ENCODE results near the gene AGPAT3. TPM values are rescaled to one million over a fixed set of nuclear protein-coding genes. Genes with fewer than 3 reads are reported as not detected.
"Not testable (repeated sequence)": the region's sequence is repeated elsewhere in the genome, so short reads cannot be mapped to it uniquely, and the experiment has no call there.

Gene AGPAT3
- total and polyA plus RNA-seq, 8 donors = 13.6 to 49.6 (median 31.4) TPM

GRCh38 chr21:43842742-43843141 is 22.3 kb upstream of the AGPAT3 start:
- H3K4me1 ChIP-seq = no peaks in the 10 kb centered on the region
- WGBS, 2 donors = 77 to 80% methylated on average over 2 of the region's 2 CpGs
- TF ChIP-seq CTCF (IDR thresholded peaks at IDR 0.05) = no peak
- no peak overlapping the region for H3K27ac ChIP-seq
- H3K27me3 ChIP-seq = no peaks in the 10 kb centered on the region
- DNase-seq (no peak), FAIRE-seq (no peak), ATAC-seq (no peak)
- intact Hi-C loops (cut with DNase I) = no loop called here
- no peaks in the 10 kb centered on the region for H3K9me3 ChIP-seq
- no peaks in the 10 kb centered on the region for H3K36me3 ChIP-seq
- no peak overlapping the region for H3K4me3 ChIP-seq

DNA sequence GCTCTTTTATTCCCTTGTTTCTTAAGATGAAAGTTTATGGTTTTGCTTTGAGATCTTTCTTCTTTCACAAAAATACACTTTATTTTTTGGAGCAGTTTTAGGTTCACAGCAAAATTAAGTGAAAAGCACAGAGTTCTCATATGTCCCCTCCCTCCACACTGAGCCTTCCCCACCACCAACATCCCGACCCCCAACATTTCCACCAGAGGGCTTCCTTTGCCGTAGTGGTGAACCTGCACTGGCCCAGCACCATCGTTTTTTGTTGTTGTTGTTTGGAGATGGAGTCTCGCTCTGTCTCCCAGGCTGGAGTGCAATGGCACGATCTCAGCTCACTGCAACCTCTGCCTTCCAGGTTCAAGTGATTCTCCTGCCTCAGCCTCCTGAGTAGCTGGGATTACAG is 20.1 kb upstream of the AGPAT3 start:
- FAIRE-seq; H3K4me1 ChIP-seq; H3K27ac ChIP-seq; ATAC-seq; H3K36me3 ChIP-seq; H3K4me3 ChIP-seq; H3K9me3 ChIP-seq; DNase-seq; intact Hi-C loops (cut with DNase I); H3K27me3 ChIP-seq: not testable (repeated sequence)
- 72 to 74% methylated on average over 5 of the region's 5 CpGs for WGBS, 2 donors

DNA sequence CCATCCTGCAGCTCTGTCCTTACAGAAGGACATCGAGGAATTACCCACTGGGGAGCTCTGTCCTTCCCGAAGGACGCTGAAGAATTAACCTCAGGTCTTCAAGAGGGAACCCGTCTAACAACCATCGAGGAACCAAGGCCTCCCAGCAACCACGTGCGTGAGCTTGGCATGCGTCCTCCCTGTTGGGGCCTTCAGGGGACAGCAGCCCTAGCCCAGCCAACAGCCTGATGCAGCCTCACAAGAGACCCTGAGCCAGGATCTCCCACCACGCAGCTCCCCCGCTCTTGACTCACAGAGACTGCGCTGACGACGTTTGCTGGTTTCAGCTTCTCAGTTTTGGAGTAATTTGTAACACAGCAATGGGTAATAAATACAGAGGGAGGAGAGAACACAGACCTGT is 19.6 kb upstream of the AGPAT3 start:
- TF ChIP-seq CTCF (IDR thresholded peaks at IDR 0.05) = no peak
- WGBS, 2 donors = 83 to 85% methylated on average over 13 of the region's 13 CpGs
- FAIRE-seq (no peak), DNase-seq (peak in 1 of 6 donors; percentile 28), ATAC-seq (no peak)
- Histone ChIP-seq H3K4me1 (no peaks in the 10 kb centered on the region), H3K4me3 (no peak overlapping the region), H3K27ac (no peak overlapping the region), H3K9me3 (no peaks in the 10 kb centered on the region), H3K36me3 (no peaks in the 10 kb centered on the region), H3K27me3 (no peaks in the 10 kb centered on the region)
- intact Hi-C loops (cut with DNase I) = no loop called here

DNA sequence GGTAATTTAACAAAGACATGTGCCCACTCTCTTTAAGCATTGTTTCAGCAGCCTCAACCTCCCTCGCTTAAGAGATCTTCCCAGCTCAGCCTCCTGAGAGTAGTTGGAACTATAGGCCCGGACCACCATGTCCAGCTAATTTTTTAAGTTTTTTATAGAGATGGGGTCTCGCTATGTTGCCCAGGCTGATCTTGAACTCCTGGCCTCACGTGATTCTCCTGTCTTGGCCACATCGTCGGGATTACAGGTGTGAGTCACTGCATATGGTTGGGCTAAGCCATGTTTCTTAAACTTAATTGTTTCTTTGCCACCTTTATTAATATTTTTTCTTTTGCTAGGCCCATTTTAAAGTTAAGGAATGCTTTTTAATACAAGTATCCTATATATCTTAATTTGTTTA is 18.6 kb upstream of the AGPAT3 start:
- no peaks in the 10 kb centered on the region for H3K9me3 ChIP-seq
- 92% methylated on average over 6 of the region's 6 CpGs for WGBS, 2 donors
- intact Hi-C loops (cut with DNase I) = no loop called here
- no peaks in the 10 kb centered on the region for H3K27me3 ChIP-seq
- no peaks in the 10 kb centered on the region for H3K36me3 ChIP-seq
- FAIRE-seq (no peak), ATAC-seq (no peak), DNase-seq (no peak)
- H3K4me3 ChIP-seq = no peak overlapping the region
- H3K27ac ChIP-seq = no peak overlapping the region
- no peak for TF ChIP-seq CTCF (IDR thresholded peaks at IDR 0.05)
- no peaks in the 10 kb centered on the region for H3K4me1 ChIP-seq

DNA sequence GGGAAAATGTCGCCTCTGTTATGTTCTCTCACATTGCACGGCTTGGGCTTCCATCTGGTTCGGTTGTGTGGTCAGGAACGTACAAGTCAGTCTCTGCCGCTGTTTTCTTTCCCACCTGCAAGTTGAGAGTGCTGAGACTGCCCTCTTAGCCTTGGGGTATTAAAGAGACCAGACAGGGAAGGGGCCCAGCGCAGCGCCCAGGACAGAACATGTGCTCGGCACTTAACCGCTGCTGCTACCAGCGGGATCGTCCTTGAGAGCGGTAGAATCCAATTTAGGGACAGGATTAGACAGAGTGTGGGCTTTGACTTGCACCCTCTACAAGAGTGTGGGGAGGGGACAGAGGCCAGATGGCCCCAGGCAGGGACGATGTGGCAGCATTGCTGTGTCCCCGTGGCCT is 17.7 kb upstream of the AGPAT3 start:
- WGBS, 2 donors = 88 to 93% methylated on average over 14 of the region's 14 CpGs
- H3K9me3 ChIP-seq = no peaks in the 10 kb centered on the region
- intact Hi-C loops (cut with DNase I) = no loop called here
- no peak overlapping the region for H3K4me3 ChIP-seq
- H3K36me3 ChIP-seq = no peaks in the 10 kb centered on the region
- H3K4me1 ChIP-seq = no peaks in the 10 kb centered on the region
- ATAC-seq (no peak), FAIRE-seq (no peak), DNase-seq (peak in 2 of 6 donors; percentile 23 to 40)
- H3K27ac ChIP-seq = no peak overlapping the region
- no peak for TF ChIP-seq CTCF (IDR thresholded peaks at IDR 0.05)
- no peaks in the 10 kb centered on the region for H3K27me3 ChIP-seq

DNA sequence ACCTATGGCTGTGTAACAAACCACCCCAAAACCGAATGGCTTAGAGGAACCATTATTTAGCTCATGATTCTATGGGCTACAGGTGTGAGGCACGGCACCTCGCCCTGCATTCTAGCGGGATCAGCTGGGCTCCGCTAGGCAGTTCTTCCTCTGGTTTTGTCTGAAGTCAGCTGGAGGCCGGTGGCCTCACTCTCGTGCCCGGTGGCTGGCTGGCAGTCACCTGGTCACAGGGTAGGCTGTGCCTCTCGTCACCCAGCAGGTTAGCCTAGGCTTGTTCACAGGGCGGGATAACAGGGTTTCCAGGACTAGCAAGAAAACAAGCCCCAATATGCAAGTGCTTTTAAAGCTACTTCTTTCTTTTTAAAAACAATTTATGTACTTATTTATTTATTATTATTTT is 16.3 kb upstream of the AGPAT3 start:
- TF ChIP-seq CTCF (IDR thresholded peaks at IDR 0.05) = no peak
- FAIRE-seq = no peak
- no peaks in the 10 kb centered on the region for H3K4me1 ChIP-seq
- ATAC-seq = no peak
- H3K27ac ChIP-seq = no peak overlapping the region
- H3K36me3 ChIP-seq = no peaks in the 10 kb centered on the region
- no peaks in the 10 kb centered on the region for H3K9me3 ChIP-seq
- DNase-seq = peak in 1 of 6 donors; percentile 19
- WGBS, 2 donors = 89 to 91% methylated on average over 10 of the region's 10 CpGs
- no peaks in the 10 kb centered on the region for H3K27me3 ChIP-seq
- intact Hi-C loops (cut with DNase I) = no loop called here
- H3K4me3 ChIP-seq = no peak overlapping the region

Measured in pancreas (tissue), 10 donors.